ENCODE data around the gene CYP4F8.

CYP4F8 gene

DNA sequence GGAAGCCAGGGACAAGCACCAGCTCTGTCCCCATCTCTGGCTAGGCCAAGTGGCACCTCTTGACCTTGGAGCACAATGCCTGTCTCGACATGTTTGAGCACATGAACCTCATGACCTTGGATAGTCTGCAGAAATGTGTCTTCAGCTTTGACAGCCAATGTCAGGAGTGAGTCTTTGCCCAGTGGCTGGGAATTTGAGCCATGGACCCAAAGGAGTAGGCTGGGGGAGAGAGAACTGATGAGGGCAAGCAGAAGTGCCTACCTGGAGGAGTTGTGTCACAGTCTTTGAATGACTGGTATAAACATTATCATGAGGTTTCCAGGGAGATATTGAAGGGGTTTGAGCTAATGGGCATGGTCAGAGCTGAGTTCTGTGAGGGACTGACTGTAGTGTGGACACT, 51.2 kb downstream of the CYP4F8 start (continued):
- TF ChIP-seq, protein P1, sequence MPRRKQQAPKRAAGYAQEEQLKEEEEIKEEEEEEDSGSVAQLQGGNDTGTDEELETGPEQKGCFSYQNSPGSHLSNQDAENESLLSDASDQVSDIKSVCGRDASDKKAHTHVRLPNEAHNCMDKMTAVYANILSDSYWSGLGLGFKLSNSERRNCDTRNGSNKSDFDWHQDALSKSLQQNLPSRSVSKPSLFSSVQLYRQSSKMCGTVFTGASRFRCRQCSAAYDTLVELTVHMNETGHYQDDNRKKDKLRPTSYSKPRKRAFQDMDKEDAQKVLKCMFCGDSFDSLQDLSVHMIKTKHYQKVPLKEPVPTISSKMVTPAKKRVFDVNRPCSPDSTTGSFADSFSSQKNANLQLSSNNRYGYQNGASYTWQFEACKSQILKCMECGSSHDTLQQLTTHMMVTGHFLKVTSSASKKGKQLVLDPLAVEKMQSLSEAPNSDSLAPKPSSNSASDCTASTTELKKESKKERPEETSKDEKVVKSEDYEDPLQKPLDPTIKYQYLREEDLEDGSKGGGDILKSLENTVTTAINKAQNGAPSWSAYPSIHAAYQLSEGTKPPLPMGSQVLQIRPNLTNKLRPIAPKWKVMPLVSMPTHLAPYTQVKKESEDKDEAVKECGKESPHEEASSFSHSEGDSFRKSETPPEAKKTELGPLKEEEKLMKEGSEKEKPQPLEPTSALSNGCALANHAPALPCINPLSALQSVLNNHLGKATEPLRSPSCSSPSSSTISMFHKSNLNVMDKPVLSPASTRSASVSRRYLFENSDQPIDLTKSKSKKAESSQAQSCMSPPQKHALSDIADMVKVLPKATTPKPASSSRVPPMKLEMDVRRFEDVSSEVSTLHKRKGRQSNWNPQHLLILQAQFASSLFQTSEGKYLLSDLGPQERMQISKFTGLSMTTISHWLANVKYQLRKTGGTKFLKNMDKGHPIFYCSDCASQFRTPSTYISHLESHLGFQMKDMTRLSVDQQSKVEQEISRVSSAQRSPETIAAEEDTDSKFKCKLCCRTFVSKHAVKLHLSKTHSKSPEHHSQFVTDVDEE (CRISPR knock-in tag; IDR thresholded peaks at IDR 0.05), result no peak
- TF ChIP-seq ZNF8 (CRISPR knock-in tag; IDR thresholded peaks at IDR 0.05), result no peak
- TF ChIP-seq ARNTL (CRISPR knock-in tag; IDR thresholded peaks at IDR 0.05; ENCODE audit: borderline replicate concordance, low read depth), result no peak

DNA sequence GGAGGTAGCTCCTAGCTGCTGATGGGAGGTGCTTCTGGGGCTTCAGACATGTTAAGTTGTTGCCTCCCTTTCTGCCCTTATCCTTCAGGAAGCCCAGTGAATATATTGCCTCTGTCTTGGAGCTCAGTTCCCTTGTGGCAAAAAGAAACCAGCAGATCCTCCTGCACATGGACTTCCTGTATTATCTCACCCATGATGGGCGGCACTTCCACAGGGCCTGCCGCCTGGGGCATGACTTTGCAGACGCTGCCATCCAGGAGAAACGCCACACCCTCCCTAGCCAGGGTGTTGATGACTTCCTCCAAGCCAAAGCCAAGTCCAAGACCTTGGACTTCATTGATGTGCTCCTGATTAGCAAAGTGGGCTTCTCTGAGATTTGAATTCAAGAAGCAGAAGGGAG, 51.9 kb downstream of the CYP4F8 start:
- TF ChIP-seq OSR1 (CRISPR knock-in tag; IDR thresholded peaks at IDR 0.05) (no peak), ZC3H10 (CRISPR knock-in tag; IDR thresholded peaks at IDR 0.05) (no peak)
- no peak for ATAC-seq

DNA sequence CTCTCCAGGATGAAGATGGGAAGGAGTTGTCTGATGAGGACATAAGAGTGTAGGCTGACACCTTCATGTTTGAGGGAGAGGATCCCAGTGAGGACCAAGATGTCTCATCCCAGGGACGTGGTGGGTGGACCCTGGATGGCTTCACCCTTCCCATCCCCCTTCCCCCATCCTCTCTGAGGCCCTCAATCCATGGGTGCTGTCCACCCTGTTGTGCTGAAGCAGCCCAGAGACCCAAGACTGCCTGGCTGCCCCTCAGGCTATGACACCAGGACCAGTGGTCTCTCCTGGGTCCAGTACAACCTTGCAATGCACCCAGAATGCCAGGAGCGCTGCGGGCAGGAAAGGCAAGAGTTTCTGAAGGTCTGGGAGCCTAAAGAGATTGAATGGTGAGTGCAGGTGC, 54.4 kb downstream of the CYP4F8 start:
- ATAC-seq, result no peak
- TF ChIP-seq ESRRG (CRISPR knock-in tag; IDR thresholded peaks at IDR 0.05), result no peak
- no peak for TF ChIP-seq RARB (CRISPR knock-in tag; IDR thresholded peaks at IDR 0.05)
- TF ChIP-seq, protein P2, sequence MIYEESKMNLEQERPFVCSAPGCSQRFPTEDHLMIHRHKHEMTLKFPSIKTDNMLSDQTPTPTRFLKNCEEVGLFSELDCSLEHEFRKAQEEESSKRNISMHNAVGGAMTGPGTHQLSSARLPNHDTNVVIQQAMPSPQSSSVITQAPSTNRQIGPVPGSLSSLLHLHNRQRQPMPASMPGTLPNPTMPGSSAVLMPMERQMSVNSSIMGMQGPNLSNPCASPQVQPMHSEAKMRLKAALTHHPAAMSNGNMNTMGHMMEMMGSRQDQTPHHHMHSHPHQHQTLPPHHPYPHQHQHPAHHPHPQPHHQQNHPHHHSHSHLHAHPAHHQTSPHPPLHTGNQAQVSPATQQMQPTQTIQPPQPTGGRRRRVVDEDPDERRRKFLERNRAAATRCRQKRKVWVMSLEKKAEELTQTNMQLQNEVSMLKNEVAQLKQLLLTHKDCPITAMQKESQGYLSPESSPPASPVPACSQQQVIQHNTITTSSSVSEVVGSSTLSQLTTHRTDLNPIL (CRISPR knock-in tag; IDR thresholded peaks at IDR 0.05; ENCODE audit: low read depth), result no peak
- TF ChIP-seq PPARA (CRISPR knock-in tag; IDR thresholded peaks at IDR 0.05; ENCODE audit: borderline replicate concordance), result no peak
- no peak for TF ChIP-seq GLIS3 (CRISPR knock-in tag; IDR thresholded peaks at IDR 0.05)
- TF ChIP-seq, protein P3, sequence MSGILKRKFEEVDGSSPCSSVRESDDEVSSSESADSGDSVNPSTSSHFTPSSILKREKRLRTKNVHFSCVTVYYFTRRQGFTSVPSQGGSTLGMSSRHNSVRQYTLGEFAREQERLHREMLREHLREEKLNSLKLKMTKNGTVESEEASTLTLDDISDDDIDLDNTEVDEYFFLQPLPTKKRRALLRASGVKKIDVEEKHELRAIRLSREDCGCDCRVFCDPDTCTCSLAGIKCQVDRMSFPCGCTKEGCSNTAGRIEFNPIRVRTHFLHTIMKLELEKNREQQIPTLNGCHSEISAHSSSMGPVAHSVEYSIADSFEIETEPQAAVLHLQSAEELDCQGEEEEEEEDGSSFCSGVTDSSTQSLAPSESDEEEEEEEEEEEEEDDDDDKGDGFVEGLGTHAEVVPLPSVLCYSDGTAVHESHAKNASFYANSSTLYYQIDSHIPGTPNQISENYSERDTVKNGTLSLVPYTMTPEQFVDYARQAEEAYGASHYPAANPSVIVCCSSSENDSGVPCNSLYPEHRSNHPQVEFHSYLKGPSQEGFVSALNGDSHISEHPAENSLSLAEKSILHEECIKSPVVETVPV (CRISPR knock-in tag; IDR thresholded peaks at IDR 0.05), result no peak
- TF ChIP-seq, protein P4, sequence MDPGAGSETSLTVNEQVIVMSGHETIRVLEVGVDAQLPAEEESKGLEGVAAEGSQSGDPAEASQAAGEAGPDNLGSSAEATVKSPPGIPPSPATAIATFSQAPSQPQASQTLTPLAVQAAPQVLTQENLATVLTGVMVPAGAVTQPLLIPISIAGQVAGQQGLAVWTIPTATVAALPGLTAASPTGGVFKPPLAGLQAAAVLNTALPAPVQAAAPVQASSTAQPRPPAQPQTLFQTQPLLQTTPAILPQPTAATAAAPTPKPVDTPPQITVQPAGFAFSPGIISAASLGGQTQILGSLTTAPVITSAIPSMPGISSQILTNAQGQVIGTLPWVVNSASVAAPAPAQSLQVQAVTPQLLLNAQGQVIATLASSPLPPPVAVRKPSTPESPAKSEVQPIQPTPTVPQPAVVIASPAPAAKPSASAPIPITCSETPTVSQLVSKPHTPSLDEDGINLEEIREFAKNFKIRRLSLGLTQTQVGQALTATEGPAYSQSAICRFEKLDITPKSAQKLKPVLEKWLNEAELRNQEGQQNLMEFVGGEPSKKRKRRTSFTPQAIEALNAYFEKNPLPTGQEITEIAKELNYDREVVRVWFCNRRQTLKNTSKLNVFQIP (CRISPR knock-in tag; IDR thresholded peaks at IDR 0.05; ENCODE audit: borderline replicate concordance, low read depth), result no peak
- TF ChIP-seq TOX (CRISPR knock-in tag; IDR thresholded peaks at IDR 0.05; ENCODE audit: borderline replicate concordance), result no peak
- no peak for TF ChIP-seq ISL1 (CRISPR knock-in tag; IDR thresholded peaks at IDR 0.05)
- TF ChIP-seq ZFP3 (CRISPR knock-in tag; IDR thresholded peaks at IDR 0.05), result no peak
- TF ChIP-seq ZFP30 (CRISPR knock-in tag; IDR thresholded peaks at IDR 0.05), result no peak
- TF ChIP-seq ZNF565 (CRISPR knock-in tag; conservative IDR thresholded peaks at IDR 0.05; ENCODE audit: low read depth), result no peak
- TF ChIP-seq, protein P1 (CRISPR knock-in tag; IDR thresholded peaks at IDR 0.05), result no peak
- TF ChIP-seq, protein P5, sequence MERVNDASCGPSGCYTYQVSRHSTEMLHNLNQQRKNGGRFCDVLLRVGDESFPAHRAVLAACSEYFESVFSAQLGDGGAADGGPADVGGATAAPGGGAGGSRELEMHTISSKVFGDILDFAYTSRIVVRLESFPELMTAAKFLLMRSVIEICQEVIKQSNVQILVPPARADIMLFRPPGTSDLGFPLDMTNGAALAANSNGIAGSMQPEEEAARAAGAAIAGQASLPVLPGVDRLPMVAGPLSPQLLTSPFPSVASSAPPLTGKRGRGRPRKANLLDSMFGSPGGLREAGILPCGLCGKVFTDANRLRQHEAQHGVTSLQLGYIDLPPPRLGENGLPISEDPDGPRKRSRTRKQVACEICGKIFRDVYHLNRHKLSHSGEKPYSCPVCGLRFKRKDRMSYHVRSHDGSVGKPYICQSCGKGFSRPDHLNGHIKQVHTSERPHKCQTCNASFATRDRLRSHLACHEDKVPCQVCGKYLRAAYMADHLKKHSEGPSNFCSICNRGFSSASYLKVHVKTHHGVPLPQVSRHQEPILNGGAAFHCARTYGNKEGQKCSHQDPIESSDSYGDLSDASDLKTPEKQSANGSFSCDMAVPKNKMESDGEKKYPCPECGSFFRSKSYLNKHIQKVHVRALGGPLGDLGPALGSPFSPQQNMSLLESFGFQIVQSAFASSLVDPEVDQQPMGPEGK (CRISPR knock-in tag; IDR thresholded peaks at IDR 0.05; ENCODE audit: borderline replicate concordance), result no peak
- TF ChIP-seq ZNF70 (CRISPR knock-in tag; IDR thresholded peaks at IDR 0.05), result no peak

Measured in SK-N-SH treated with all-trans-retinoic acid at 6 μM for 48 hours (cell line).